Breast epithelium (tissue), 3 donors: Measurements from ENCODE around the gene UMODL1.
"Not testable (repeated sequence)": the region's sequence is repeated elsewhere in the genome, so short reads cannot be mapped to it uniquely, and the experiment has no call there.

ENCODE experiments used
- POLR2A ChIP-seq: fragments of 450-650 bp; IDR thresholded peaks from one replicate; pipeline ENCODE4 v1.6.1; 2016; ENCODE audit warnings: antibody characterized with exemption, mild to moderate bottlenecking, moderate library complexity
- POLR2AphosphoS5 ChIP-seq, 3 donors: sonication (generic); formaldehyde crosslinking; IDR thresholded peaks; one replicate each; pipeline ENCODE4 v1.6.1; 2017; ENCODE audit warnings: antibody characterized with exemption in 3 of 3
- TF ChIP-seq, protein P1 (sequence below), 3 donors: fragments of 450-650 bp; IDR thresholded peaks; one replicate each; pipeline ENCODE4 v1.5.1; 2016 to 2017; ENCODE audit warnings: antibody characterized with exemption in 3 of 3, mild to moderate bottlenecking in 3 of 3, moderate library complexity in 3 of 3

DNA sequence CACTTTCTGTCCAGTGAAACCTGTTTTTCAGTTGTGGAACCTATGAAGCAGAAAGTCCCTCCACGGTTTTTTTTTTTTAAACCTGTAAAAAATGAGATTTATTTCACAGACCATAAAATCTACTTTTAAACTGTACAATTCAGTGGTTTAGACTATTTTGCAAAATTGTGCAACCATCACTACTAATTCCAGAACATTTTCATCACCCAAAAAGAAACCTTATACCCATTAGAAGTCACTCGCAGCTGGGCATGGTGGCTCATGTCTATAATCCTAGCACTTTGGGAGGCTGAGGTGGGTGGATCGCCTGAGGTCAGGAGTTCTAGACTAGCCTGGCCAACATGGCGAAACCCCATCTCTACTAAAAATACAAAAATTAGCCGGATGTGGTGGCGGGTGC lies 45.4 kb downstream of the UMODL1 start:
- TF ChIP-seq, protein P1, sequence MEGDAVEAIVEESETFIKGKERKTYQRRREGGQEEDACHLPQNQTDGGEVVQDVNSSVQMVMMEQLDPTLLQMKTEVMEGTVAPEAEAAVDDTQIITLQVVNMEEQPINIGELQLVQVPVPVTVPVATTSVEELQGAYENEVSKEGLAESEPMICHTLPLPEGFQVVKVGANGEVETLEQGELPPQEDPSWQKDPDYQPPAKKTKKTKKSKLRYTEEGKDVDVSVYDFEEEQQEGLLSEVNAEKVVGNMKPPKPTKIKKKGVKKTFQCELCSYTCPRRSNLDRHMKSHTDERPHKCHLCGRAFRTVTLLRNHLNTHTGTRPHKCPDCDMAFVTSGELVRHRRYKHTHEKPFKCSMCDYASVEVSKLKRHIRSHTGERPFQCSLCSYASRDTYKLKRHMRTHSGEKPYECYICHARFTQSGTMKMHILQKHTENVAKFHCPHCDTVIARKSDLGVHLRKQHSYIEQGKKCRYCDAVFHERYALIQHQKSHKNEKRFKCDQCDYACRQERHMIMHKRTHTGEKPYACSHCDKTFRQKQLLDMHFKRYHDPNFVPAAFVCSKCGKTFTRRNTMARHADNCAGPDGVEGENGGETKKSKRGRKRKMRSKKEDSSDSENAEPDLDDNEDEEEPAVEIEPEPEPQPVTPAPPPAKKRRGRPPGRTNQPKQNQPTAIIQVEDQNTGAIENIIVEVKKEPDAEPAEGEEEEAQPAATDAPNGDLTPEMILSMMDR (IDR thresholded peaks at IDR 0.05): not testable (repeated sequence)
- not testable (repeated sequence) for TF ChIP-seq POLR2AphosphoS5 (IDR thresholded peaks at IDR 0.05); POLR2A
